ENCODE data around the gene TSHR. TPM values are rescaled to one million over a fixed set of nuclear protein-coding genes. Genes with fewer than 3 reads are reported as not detected.

Gene TSHR
- total RNA-seq, 1 experiment from 2014 or later = not detected

- no peak for TF ChIP-seq MXD4 (CRISPR knock-in tag; IDR thresholded peaks at IDR 0.05; ENCODE audit: borderline replicate concordance)
- TF ChIP-seq IRF1 (CRISPR knock-in tag; IDR thresholded peaks at IDR 0.05) = no peak
- TF ChIP-seq MLX (CRISPR knock-in tag; IDR thresholded peaks at IDR 0.05) = no peak
- no peak for TF ChIP-seq TEAD4 (CRISPR knock-in tag; IDR thresholded peaks at IDR 0.05)
- no peak for TF ChIP-seq ZNF138 (CRISPR knock-in tag; conservative IDR thresholded peaks at IDR 0.05)
- TF ChIP-seq OVOL2 (CRISPR knock-in tag; IDR thresholded peaks at IDR 0.05; ENCODE audit: borderline replicate concordance) = no peak
These were observed 24.5 kb downstream of the TSHR start (continued) for GRCh38 chr14:80979951-80980350.

- Mint-ChIP-seq H3K36me3 (no peaks in the 10 kb centered on the region), H3K4me1 (no peaks in the 10 kb centered on the region), H3K27ac (no peak overlapping the region), H3K4me3 (no peak overlapping the region), H3K9me3 (no peaks in the 10 kb centered on the region), H3K27me3 (ENCODE audit: low read depth) (no peaks in the 10 kb centered on the region)
- DNase-seq (ENCODE audit: low spot score) (no peak), ATAC-seq (no peak)
- ChIA-PET CTCF (no interaction called here), POLR2A (no interaction called here)
- TF ChIP-seq ZNF532 (CRISPR knock-in tag; IDR thresholded peaks at IDR 0.05; ENCODE audit: borderline replicate concordance) = no peak
- no peak for TF ChIP-seq ELF4 (CRISPR knock-in tag; IDR thresholded peaks at IDR 0.05; ENCODE audit: low read depth)
- TF ChIP-seq TEAD1 (CRISPR knock-in tag; IDR thresholded peaks at IDR 0.05) = no peak
- TF ChIP-seq PREB (CRISPR knock-in tag; IDR thresholded peaks at IDR 0.05; ENCODE audit: borderline replicate concordance) = no peak
- no peak for TF ChIP-seq NR3C1 (CRISPR knock-in tag; conservative IDR thresholded peaks at IDR 0.05; ENCODE audit: low read depth)
- TF ChIP-seq TCF7 (CRISPR knock-in tag; IDR thresholded peaks at IDR 0.05; ENCODE audit: low read depth) = no peak
- TF ChIP-seq ZNF232 (CRISPR knock-in tag; IDR thresholded peaks at IDR 0.05) = no peak
- no peak for TF ChIP-seq TEAD4 (CRISPR knock-in tag; IDR thresholded peaks at IDR 0.05)
- no peak for TF ChIP-seq ZBTB43 (CRISPR knock-in tag; IDR thresholded peaks at IDR 0.05)
- TF ChIP-seq CDX4 (CRISPR knock-in tag; IDR thresholded peaks at IDR 0.05; ENCODE audit: borderline replicate concordance) = no peak
- TF ChIP-seq NR2C2 (CRISPR knock-in tag; IDR thresholded peaks at IDR 0.05) = no peak
- TF ChIP-seq RELA (CRISPR knock-in tag; IDR thresholded peaks at IDR 0.05; ENCODE audit: borderline replicate concordance) = no peak
- TF ChIP-seq PRRX2 (CRISPR knock-in tag; IDR thresholded peaks at IDR 0.05) = no peak
These were observed 25.7 kb downstream of the TSHR start for GRCh38 chr14:80981156-80981555.
